MCF 10A (cell line): Measurements from ENCODE around the gene PRSS21. TPM values are rescaled to one million over a fixed set of nuclear protein-coding genes. Genes with fewer than 3 reads are reported as not detected.

Experiments
- BruUV-seq: library from RNA; stranded (reverse); fragments of 400-500 nt; replicated peaks from 2 replicates; lab custom pipeline; 2021; lab: Mats Ljungman, UMichigan
- CTCF ChIA-PET: fragments of 300-600 bp; sonication (Branson Sonifier 250); formaldehyde crosslinking; extraction: SDS; loops from one replicate; lab custom pipeline; 2021; ENCODE audit warnings: antibody characterized with exemption, inconsistent platforms; lab: Yijun Ruan, JAX
- POLR2A ChIA-PET: fragments of 300-600, 350-650 bp; sonication (Branson Sonifier 250); formaldehyde crosslinking; extraction: SDS; loops from one replicate; lab custom pipeline; 2020; ENCODE audit warnings: antibody characterized with exemption, inconsistent platforms; lab: Yijun Ruan, JAX
- DNase-seq: peaks from one replicate; pipeline ENCODE4 v3.0.0-alpha.2; 2018; ENCODE audit not compliant: unreplicated experiment
- H3K27ac Mint-ChIP-seq: one replicate; pipeline ENCODE4 v1.8.0; 2022; ENCODE audit warnings: mild to moderate bottlenecking, low read depth, mixed read lengths; ENCODE audit not compliant: unreplicated experiment
- H3K27me3 Mint-ChIP-seq: one replicate; pipeline ENCODE4 v1.8.0; 2022; ENCODE audit warnings: mixed read lengths; ENCODE audit not compliant: insufficient read depth, unreplicated experiment
- H3K36me3 Mint-ChIP-seq: one replicate; pipeline ENCODE4 v1.8.0; 2022; ENCODE audit warnings: mild to moderate bottlenecking, moderate library complexity, mixed read lengths; ENCODE audit not compliant: insufficient read depth, unreplicated experiment
- H3K4me1 Mint-ChIP-seq: one replicate; pipeline ENCODE4 v1.8.0; 2022; ENCODE audit warnings: mixed read lengths; ENCODE audit not compliant: insufficient read depth, unreplicated experiment
- H3K4me3 Mint-ChIP-seq: one replicate; pipeline ENCODE4 v1.8.0; 2022; ENCODE audit warnings: mild to moderate bottlenecking, moderate library complexity, mixed read lengths; ENCODE audit not compliant: unreplicated experiment
- H3K9me3 Mint-ChIP-seq: one replicate; pipeline ENCODE4 v1.8.0; 2022; ENCODE audit warnings: mixed read lengths; ENCODE audit not compliant: unreplicated experiment
- intact Hi-C: fragments of 100-400 bp; cut with micrococcal nuclease; formaldehyde crosslinking; loops from 2 replicates; pipeline ENCODE4 v1.14.1; 2022
- total RNA-seq: library from RNA; stranded (reverse); gene quantifications from 2 replicates; pipeline ENCODE4 v1.2.3, GENCODE V29; 2022
- TF ChIP-seq, protein P1 (sequence below): fragments of 200-600 bp; IDR thresholded peaks from one replicate; pipeline ENCODE4 v1.8.0; 2022; ENCODE audit warnings: antibody characterized with exemption, mild to moderate bottlenecking; ENCODE audit not compliant: unreplicated experiment

PRSS21 gene
- total RNA-seq, 1 experiment from 2014 or later: 16.4 TPM

DNA sequence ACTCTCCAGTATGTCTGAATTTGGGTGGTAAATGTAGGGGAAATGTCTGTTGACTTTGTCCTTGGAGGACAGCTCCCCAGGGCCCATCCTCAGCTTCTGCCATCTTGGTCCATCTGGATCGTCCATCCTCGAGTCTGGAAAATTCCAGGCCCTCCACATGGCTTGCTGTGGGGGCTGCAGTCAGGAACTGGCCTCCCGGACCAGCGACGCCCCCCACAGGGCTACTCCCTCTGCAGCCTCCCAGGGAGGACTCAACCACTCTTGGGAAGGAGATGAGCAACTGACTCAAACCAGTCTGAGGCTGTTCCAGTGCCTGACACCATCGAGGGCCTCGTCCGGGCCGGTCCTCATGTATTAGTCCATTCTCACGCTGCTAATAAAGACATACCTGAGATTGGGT is 7.6 kb downstream of the PRSS21 start:
- TF ChIP-seq, protein P1, sequence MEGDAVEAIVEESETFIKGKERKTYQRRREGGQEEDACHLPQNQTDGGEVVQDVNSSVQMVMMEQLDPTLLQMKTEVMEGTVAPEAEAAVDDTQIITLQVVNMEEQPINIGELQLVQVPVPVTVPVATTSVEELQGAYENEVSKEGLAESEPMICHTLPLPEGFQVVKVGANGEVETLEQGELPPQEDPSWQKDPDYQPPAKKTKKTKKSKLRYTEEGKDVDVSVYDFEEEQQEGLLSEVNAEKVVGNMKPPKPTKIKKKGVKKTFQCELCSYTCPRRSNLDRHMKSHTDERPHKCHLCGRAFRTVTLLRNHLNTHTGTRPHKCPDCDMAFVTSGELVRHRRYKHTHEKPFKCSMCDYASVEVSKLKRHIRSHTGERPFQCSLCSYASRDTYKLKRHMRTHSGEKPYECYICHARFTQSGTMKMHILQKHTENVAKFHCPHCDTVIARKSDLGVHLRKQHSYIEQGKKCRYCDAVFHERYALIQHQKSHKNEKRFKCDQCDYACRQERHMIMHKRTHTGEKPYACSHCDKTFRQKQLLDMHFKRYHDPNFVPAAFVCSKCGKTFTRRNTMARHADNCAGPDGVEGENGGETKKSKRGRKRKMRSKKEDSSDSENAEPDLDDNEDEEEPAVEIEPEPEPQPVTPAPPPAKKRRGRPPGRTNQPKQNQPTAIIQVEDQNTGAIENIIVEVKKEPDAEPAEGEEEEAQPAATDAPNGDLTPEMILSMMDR: no peak
- intact Hi-C loops: no loop called here
- no peak overlapping the region for H3K4me3 Mint-ChIP-seq
- no peaks in the 10 kb centered on the region for H3K9me3 Mint-ChIP-seq
- no TSS peak for BruUV-seq
- no peaks in the 10 kb centered on the region for H3K4me1 Mint-ChIP-seq
- no peaks in the 10 kb centered on the region for H3K27me3 Mint-ChIP-seq
- CTCF ChIA-PET: interaction anchor here (1.0 to 1.9 kb wide), 2 partner anchors 13 to 102 kb away, joined by 3 to 4 read pairs; no protein-coding TSS in a partner anchor
- no peaks in the 10 kb centered on the region for H3K36me3 Mint-ChIP-seq
- no peak for DNase-seq
- POLR2A ChIA-PET: no interaction called here
- H3K27ac Mint-ChIP-seq: no peak overlapping the region

DNA sequence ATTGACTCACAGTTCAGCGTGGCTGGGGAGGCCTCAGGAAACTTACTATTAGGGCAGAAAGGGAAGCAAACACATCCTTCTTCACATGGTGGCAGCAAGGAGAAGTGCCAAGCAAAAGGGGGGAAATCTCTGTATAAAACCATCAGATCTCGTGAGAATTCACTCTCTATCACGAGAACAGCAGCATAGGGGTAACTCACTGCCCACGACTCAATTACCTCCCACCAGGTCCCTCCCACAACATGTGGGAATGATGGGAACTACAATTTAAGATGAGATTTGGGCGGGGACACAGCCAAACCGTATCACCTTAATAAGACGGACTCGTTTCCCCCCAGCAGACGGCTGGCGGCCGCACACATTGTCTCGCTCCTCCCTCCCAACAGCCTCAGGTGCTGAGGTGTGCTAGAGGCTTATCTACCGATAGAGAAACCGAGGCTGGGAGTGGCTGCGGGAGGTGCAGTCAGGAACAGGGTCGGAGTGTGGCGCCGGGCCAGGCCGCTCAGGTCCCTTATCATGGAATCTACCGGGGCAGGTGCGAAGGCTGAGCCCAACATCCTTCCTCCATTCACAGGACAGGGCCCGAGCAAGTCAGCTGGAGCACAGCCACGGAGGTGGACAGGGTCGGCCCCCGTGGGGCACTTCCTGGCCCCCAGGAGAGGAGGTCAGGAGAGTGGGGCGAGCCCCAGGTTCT is 8.2 kb downstream of the PRSS21 start:
- POLR2A ChIA-PET: no interaction called here
- Mint-ChIP-seq H3K9me3 (no peaks in the 10 kb centered on the region), H3K27me3 (no peaks in the 10 kb centered on the region), H3K4me3 (no peak overlapping the region), H3K4me1 (no peaks in the 10 kb centered on the region), H3K36me3 (no peaks in the 10 kb centered on the region), H3K27ac (no peak overlapping the region)
- no TSS peak for BruUV-seq
- intact Hi-C loops: no loop called here
- no peak for DNase-seq
- TF ChIP-seq, protein P1: no peak
- CTCF ChIA-PET: interaction anchor here (0.6 kb wide), 1 partner anchor 55 kb away, joined by 3 read pairs; no protein-coding TSS in a partner anchor

DNA sequence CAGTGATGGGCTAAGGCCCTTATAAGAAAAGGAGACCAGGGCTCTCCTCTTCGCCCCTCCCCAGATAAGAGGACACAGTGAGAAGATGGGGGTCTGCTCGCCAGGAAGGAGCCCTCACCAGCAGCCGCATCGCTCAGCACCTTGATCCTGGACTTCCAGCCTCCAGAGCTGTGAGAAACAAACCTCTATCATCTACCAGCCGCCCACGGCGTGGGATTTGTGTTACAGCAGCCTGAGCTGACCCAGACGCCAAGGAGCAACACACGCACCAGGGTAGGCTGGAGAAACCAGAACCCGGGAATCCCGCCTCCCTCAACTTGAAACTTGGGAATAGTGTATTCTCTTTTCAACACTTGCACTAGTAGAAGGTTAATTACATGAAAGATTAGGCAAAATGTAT is 8.9 kb downstream of the PRSS21 start:
- intact Hi-C loops: no loop called here
- no peaks in the 10 kb centered on the region for H3K9me3 Mint-ChIP-seq
- BruUV-seq: no TSS peak
- no peaks in the 10 kb centered on the region for H3K36me3 Mint-ChIP-seq
- no peaks in the 10 kb centered on the region for H3K4me1 Mint-ChIP-seq
- no peak for DNase-seq
- ChIA-PET POLR2A (no interaction called here), CTCF (interaction anchor here (0.6 to 1.0 kb wide), 2 partner anchors 55 to 402 kb away, joined by 3 read pairs; no protein-coding TSS in a partner anchor)
- H3K27ac Mint-ChIP-seq: no peak overlapping the region
- no peaks in the 10 kb centered on the region for H3K27me3 Mint-ChIP-seq
- H3K4me3 Mint-ChIP-seq: no peak overlapping the region
- TF ChIP-seq, protein P1: no peak

DNA sequence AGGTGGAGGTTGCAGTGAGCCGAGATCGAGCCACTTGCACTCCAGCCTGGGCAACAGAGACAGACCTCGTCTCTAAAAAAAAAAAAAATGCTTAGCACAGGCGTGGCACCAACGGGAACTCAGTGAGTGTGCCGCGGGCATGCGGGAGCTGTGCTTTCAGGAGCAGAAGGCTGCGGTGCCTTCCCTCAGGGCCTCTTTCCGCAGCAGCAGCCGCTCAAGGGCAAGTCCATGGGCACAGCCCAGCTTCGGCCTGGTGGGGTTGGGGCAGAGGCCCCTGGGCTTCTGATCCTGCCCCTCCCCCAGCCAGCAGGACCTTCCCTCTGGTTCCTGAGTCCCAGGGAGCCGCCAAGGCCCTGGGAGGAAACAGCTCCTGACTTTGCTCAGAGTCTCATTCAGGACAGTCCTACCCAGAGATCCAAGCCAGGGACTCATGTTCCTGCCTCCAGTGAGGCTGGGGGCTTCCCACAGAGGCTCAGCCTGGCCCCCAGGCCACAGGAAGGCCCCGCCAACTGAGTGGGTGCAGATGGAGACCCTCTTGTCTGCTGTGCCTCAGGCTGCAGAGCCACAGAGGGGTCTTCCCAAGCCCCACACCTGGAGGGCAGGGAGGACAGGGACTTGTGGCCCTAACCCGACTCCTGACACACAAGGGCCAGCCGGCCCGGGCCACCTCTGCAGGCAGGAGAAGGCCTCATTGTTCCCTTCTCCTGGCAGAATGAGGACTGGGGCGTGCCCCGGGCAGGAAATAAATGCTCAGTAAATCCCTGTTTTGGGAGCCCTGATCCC is 9.7 kb downstream of the PRSS21 start:
- POLR2A ChIA-PET: interaction anchor here (0.5 to 0.6 kb wide), 2 partner anchors 16 to 125 kb away, joined by 3 read pairs; no protein-coding TSS in a partner anchor
- no peak for DNase-seq
- no peak overlapping the region for H3K27ac Mint-ChIP-seq
- no peaks in the 10 kb centered on the region for H3K9me3 Mint-ChIP-seq
- H3K4me1 Mint-ChIP-seq: no peaks in the 10 kb centered on the region
- no peaks in the 10 kb centered on the region for H3K36me3 Mint-ChIP-seq
- TF ChIP-seq, protein P1: no peak
- H3K4me3 Mint-ChIP-seq: no peak overlapping the region
- H3K27me3 Mint-ChIP-seq: no peaks in the 10 kb centered on the region
- no TSS peak for BruUV-seq
- intact Hi-C loops: no loop called here
- CTCF ChIA-PET: interaction anchor here (1.0 kb wide), 1 partner anchor 403 kb away, joined by 3 read pairs; no protein-coding TSS in a partner anchor
